Measurements from ENCODE around the gene PPP4C. TPM values are rescaled to one million over a fixed set of nuclear protein-coding genes. Genes with fewer than 3 reads are reported as not detected.

The PPP4C gene
- total RNA-seq, 1 donor: 178 TPM

DNA sequence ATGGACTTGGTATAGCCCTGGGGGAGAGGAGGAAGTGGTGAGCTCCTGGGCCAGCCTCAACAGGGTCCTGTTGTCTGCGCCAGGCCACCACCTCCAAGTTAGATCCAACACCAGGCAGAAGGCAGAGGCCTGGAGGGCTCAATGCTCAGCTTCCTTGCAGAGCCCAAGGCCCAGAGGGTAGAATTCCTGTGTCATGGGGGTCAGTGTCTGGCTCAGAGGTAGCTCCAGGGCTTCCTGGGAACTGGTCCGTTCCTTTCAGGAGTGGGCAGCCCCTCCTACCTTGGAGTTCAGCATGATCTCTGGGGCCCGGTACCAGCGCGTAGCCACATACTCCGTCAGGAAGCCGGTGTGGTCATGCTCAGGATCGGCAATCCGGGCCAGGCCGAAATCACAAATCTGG, 42.0 kb downstream of the PPP4C start:
- no peak overlapping the region for H3K4me2 ChIP-seq (ENCODE audit: insufficient read depth, low read length)
- DNase-seq (ENCODE audit: insufficient read length, low spot score, missing footprints): no peak
- H3K4me1 ChIP-seq (ENCODE audit: insufficient read depth, low read length): peaks cover 20% of the 10 kb centered on the region
- H3K9me3 ChIP-seq (ENCODE audit: low read depth, low read length): no peaks in the 10 kb centered on the region
- TF ChIP-seq CTCF (IDR thresholded peaks at IDR 0.05; ENCODE audit: extremely low read depth, low read depth, low read length): no peak
- no peak overlapping the region for H3K27ac ChIP-seq (ENCODE audit: low read depth, low read length)
- no peak overlapping the region for H2AFZ ChIP-seq (ENCODE audit: low read length)
- peaks cover 4% of the 10 kb centered on the region for H4K20me1 ChIP-seq (ENCODE audit: insufficient read depth, low read length)
- peaks cover 6% of the 10 kb centered on the region for H3K79me2 ChIP-seq (ENCODE audit: insufficient read depth, low read length)
- no peak overlapping the region for H3K4me3 ChIP-seq (ENCODE audit: insufficient read depth, low read length)
- no peaks in the 10 kb centered on the region for H3K27me3 ChIP-seq (ENCODE audit: insufficient read depth, low read length)
- peaks cover 45% of the 10 kb centered on the region for H3K36me3 ChIP-seq (ENCODE audit: insufficient read depth, low read length)

GRCh38 chr16:30119428-30119827, 43.6 kb downstream of the PPP4C start:
- H3K4me2 ChIP-seq (ENCODE audit: insufficient read depth, low read length): no peak overlapping the region
- no peak for DNase-seq (ENCODE audit: insufficient read length, low spot score, missing footprints)
- peaks cover 4% of the 10 kb centered on the region for H4K20me1 ChIP-seq (ENCODE audit: insufficient read depth, low read length)
- no peak overlapping the region for H2AFZ ChIP-seq (ENCODE audit: low read length)
- H3K9me3 ChIP-seq (ENCODE audit: low read depth, low read length): no peaks in the 10 kb centered on the region
- no peak for TF ChIP-seq CTCF (IDR thresholded peaks at IDR 0.05; ENCODE audit: extremely low read depth, low read depth, low read length)
- peaks cover 22% of the 10 kb centered on the region for H3K4me1 ChIP-seq (ENCODE audit: insufficient read depth, low read length)
- no peaks in the 10 kb centered on the region for H3K27me3 ChIP-seq (ENCODE audit: insufficient read depth, low read length)
- H3K79me2 ChIP-seq (ENCODE audit: insufficient read depth, low read length): peaks cover 6% of the 10 kb centered on the region
- H3K4me3 ChIP-seq (ENCODE audit: insufficient read depth, low read length): no peak overlapping the region
- H3K27ac ChIP-seq (ENCODE audit: low read depth, low read length): no peak overlapping the region
- H3K36me3 ChIP-seq (ENCODE audit: insufficient read depth, low read length): peaks cover 45% of the 10 kb centered on the region

DNA sequence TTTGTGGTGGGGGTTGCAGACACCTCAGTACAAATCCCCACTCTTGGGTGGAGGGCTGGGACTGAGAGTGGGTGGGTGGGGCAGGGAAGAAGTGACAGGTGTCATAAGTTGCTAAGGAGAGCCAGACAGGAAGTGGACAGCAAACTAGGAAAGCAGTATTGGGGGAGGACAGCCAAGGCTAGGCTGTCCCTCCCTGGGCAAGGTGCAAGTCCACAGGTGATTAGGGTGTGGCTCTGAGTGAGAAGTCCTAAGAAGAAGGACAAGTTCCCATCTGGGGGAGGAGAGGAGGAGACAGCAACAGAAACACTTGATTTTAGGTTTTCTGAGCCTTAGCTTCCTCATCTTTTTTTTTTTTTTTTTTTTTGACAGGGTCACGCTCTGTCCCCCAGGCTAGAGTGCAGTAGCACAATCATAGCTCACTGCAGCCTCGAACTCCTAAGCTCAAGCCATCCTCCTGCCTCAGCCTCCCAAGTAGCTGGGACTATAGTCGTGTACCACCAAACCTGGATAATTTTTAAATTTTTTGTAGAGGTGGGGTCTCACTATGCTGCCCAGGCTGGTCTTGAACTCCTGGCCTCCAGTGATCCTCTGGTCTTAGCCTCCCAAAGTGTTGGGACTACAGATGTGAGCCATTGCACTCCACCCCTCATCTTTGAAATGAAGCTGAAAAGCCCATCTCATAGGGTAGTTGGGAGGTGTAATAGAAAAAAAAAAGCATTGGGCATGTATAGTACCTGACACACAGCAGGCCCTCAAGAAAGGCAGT, 44.7 kb downstream of the PPP4C start:
- Histone ChIP-seq H3K4me3 (ENCODE audit: insufficient read depth, low read length) (no peak overlapping the region), H3K27ac (ENCODE audit: low read depth, low read length) (no peak overlapping the region), H4K20me1 (ENCODE audit: insufficient read depth, low read length) (peaks cover 4% of the 10 kb centered on the region), H2AFZ (ENCODE audit: low read length) (no peak overlapping the region), H3K9me3 (ENCODE audit: low read depth, low read length) (no peaks in the 10 kb centered on the region), H3K79me2 (ENCODE audit: insufficient read depth, low read length) (peaks cover 6% of the 10 kb centered on the region), H3K36me3 (ENCODE audit: insufficient read depth, low read length) (peaks cover 40% of the 10 kb centered on the region), H3K4me2 (ENCODE audit: insufficient read depth, low read length) (no peak overlapping the region), H3K27me3 (ENCODE audit: insufficient read depth, low read length) (no peaks in the 10 kb centered on the region), H3K4me1 (ENCODE audit: insufficient read depth, low read length) (peaks cover 27% of the 10 kb centered on the region)
- TF ChIP-seq CTCF (IDR thresholded peaks at IDR 0.05; ENCODE audit: extremely low read depth, low read depth, low read length): no peak
- DNase-seq (ENCODE audit: insufficient read length, low spot score, missing footprints): no peak

DNA sequence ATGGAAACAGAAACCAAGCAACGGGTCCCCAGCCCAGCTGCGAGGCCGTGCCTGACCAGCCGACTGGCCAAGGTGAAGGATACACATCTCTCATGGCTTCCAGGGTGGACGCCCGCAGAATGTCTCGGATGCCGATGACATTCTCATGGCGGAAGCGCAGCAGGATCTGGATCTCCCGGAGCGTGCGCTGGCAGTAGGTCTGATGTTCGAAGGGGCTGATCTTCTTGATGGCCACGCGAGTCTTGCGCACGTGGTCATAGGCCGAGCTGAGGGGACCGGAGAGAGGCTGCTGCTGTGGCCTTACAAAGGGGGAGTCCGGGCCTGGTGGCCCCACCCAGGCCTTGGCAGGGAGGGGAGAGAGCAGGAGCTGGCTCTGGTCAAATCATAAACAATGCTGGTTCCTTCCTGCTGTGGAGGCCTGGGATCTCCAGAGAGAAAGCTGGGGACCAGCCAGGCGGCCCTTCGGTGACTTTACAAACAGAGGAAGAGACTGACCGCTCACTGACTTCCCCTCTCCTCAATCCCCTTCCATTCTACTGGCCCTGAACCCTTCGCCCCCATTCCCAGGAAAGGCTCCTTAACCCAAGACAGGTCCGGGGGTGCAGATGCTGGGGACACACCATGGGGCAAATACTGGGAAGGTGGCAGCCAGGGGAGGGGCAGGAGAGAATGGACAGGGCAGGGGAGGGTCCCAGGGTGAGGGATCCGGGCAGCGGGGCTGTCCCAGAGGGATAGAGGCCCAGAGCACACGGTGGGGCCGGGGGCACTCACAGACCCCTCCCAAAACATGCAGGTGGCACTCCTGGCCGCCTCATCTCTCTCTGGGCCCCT, 46.2 kb downstream of the PPP4C start:
- H3K9me3 ChIP-seq (ENCODE audit: low read depth, low read length): no peaks in the 10 kb centered on the region
- peak; percentile 85 for DNase-seq (ENCODE audit: insufficient read length, low spot score, missing footprints)

More for the DNA sequence above, 46.2 kb downstream of the PPP4C start:
- H3K4me2 ChIP-seq (ENCODE audit: insufficient read depth, low read length): peak overlapping the region; percentile 91
- peaks cover 6% of the 10 kb centered on the region for H3K79me2 ChIP-seq (ENCODE audit: insufficient read depth, low read length)
- peak overlapping the region; percentile 63 for H3K27ac ChIP-seq (ENCODE audit: low read depth, low read length)
- H3K4me3 ChIP-seq (ENCODE audit: insufficient read depth, low read length): peak overlapping the region; percentile 86
- H4K20me1 ChIP-seq (ENCODE audit: insufficient read depth, low read length): peaks cover 4% of the 10 kb centered on the region
- H3K36me3 ChIP-seq (ENCODE audit: insufficient read depth, low read length): peaks cover 33% of the 10 kb centered on the region
- H2AFZ ChIP-seq (ENCODE audit: low read length): peak overlapping the region; percentile 77
- H3K4me1 ChIP-seq (ENCODE audit: insufficient read depth, low read length): peaks cover 27% of the 10 kb centered on the region
- TF ChIP-seq CTCF (IDR thresholded peaks at IDR 0.05; ENCODE audit: extremely low read depth, low read depth, low read length): no peak
- no peaks in the 10 kb centered on the region for H3K27me3 ChIP-seq (ENCODE audit: insufficient read depth, low read length)
